Measurements from ENCODE around the gene IL5RA.

DNA sequence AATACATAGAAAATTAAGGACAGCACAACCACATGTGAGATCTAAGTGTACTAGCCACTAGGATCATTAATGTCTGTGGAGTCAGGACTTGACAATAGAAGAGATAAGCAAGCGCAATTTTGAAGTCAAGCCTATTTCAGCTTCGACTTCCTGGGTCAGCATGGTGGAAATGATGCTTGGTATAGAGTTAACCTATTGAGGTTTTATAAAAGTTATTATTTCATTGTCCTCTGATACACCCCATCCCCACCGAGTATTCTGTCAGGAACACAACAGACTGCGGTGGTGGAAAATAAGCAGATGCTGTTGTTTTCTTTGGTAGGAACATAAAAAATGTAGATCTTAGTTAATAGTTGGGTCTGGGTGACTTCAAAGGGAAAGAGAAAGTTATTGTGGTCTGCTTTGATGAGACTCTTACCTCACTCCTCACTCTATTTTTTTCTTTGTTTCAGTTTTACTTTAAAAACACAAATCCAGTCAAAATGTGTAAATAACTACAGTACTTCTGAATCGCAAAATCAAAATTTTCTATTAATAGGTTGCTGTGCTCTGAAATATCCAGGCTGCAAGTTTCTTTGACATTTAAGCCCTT is 82.1 kb downstream of the IL5RA start:
- TF ChIP-seq, protein P1, sequence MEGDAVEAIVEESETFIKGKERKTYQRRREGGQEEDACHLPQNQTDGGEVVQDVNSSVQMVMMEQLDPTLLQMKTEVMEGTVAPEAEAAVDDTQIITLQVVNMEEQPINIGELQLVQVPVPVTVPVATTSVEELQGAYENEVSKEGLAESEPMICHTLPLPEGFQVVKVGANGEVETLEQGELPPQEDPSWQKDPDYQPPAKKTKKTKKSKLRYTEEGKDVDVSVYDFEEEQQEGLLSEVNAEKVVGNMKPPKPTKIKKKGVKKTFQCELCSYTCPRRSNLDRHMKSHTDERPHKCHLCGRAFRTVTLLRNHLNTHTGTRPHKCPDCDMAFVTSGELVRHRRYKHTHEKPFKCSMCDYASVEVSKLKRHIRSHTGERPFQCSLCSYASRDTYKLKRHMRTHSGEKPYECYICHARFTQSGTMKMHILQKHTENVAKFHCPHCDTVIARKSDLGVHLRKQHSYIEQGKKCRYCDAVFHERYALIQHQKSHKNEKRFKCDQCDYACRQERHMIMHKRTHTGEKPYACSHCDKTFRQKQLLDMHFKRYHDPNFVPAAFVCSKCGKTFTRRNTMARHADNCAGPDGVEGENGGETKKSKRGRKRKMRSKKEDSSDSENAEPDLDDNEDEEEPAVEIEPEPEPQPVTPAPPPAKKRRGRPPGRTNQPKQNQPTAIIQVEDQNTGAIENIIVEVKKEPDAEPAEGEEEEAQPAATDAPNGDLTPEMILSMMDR (IDR thresholded peaks at IDR 0.05) = no peak
- no peak for TF ChIP-seq POLR2A (IDR thresholded peaks at IDR 0.05)
